Ammon's horn (tissue), 1 donor: Measurements from ENCODE around the gene KLHDC3.
"Not testable (repeated sequence)": the region's sequence is repeated elsewhere in the genome, so short reads cannot be mapped to it uniquely, and the experiment has no call there.

ENCODE experiments used
- DNase-seq: peaks from one replicate; pipeline ENCODE4 v3.0.0-alpha.2; 2016; ENCODE audit warnings: low spot score

KLHDC3 gene

DNA sequence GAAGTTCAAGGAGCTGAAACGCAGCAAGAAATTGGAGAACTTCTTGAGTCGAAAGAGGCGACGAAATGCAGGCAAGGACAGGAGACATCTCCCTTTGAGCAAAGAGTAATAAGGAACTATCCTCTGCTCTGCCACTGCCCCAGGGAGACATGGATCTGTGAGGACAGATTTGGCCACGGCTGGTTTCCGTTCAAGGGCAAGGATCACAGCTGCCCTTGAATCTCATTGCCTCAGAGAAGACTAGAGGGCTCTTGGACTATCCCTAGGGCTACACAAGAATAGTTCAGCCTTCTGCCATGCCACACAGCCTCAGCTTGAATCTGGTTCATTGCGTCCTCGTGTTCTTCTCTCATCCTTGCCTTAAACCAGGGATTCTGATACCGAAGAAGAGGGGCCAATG is 15.1 kb downstream of the KLHDC3 start:
- no peak for DNase-seq

DNA sequence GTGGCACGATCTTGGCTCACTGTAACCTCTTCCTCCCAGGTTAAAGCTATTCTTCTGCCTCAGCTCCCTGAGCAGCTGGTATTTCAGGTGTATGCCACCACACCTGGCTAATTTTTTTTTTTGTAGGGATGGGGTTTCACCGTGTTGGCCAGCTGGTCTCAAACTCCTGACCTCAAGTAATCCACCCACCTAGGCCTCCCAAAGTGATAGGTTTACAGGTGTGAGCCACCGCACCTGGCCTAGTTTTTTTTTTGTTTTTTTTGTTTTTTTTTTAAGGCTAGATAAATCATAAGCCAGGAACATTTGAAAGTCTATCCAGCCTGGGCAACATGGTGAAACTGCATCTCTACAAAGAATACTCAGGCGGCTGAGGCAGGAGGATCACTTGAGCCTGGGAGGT is 18.3 kb downstream of the KLHDC3 start:
- no peak for DNase-seq

DNA sequence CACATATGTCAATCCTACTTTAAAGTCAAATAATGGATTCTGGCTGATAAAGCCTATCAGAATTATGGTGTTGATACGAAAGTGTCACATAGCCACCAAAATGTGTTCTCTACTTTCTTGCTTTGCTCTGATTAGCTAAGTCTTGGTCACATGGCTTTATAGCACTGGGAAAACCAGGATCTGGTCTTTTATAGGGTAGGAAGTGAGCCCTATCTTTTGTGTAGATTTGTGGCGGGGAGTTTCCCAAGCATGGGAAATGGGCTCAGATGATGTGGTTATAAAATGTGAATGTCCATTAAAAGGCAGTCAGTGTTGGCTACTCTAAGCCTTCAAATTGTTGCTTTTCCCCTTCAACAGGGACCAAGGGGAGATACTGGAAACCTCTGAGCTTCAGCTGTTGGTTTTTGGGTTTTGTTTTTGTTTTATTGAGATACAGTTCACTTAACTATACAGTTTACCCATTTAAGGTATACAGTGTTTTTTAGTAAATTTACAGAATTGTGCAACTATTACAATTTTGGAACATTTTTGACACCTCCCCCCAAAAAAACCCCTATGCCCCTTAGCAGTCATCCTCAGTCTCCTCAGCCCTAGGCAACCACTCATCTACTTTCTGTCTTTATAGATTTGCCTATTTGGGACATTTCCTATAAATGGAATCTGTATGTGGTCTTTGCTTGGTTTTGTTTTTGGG is 19.6 kb downstream of the KLHDC3 start:
- no peak for DNase-seq

DNA sequence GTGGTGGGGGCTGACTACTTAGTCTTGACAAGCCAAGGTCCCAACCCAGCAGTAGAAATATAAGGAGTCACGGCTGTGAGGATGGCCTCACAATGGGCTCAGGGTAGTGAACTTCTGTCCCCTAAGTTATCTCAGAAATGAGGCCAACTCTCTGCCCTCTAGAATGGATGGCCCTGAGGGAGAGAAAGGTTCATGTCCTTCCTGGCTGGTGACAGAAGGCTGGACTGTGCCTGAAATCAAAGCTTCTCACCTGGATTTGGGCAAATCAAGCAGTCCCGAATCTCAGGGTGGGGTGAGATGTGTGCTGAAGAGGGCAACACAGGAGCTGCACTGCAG is 20.1 kb downstream of the KLHDC3 start:
- no peak for DNase-seq

DNA sequence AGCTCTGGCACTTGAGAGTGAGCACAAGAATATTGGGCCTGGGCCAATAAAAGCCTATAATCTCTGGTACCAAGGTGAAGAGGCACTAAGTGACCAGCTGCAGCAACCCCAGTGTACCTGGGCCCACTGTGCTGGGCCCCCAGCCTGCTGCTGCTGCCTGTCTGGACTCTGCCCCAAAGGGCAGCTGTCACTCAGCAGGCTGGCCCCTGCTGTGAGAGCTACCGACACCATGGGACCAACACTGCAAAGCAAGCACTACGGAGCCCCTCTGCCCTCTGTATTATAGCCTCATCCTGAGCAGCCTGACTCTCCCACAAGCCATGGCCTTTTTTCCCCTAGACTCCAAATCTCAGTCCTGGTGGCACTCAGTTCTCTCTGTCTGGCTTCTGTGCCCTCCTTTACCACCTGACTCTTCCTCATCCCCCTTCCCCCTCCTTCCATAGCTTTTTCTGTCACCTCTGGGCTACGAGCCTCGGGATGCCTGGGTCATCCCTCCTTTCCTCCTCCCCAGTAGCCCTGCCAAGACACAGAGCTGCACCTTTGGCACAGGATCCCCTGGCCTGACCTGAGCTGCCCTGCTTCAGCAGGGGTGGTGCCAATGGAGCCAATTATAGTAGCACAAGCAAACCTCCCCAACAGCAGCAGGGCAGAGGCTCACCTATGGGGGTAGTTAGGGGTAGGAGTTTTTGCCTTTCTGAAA is 21.6 kb downstream of the KLHDC3 start:
- no peak for DNase-seq

DNA sequence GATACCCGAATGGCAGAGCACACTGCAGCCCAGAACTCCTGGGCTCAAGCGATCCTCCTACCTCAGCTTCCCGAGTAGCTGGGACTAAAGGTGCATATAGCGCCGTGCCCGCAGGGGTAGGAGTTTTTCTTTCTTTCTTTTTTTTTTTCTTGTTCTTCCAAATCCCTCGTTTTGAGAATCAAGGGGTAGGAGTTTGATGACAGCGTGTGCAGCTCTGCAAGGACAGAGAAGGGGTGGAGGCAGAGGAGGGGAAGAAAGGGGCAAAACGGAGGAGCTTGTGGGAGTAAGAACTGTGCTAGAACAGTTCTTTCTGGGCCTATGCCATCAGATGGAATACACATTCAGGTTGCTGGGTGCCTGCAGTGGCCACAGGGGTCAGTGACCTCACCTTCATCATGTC is 22.7 kb downstream of the KLHDC3 start:
- no peak for DNase-seq

DNA sequence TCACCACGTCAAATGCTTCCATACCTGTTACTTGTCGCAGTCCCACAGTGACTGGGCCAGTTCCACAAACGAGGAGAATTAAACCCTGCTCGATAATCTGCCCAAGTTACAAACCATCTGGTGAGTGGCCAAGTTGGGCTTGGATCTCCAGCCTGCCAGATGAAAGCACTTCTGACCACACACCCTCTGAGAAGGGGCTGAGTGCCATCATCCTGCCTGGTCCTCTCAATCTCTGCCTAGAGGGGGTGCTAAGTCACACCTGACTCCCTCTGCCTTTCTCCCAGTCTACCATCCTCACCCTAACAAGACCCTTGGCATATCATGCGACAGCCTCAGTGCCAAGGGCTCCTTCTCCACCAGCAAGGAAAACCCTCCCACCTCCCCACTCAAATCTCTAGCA is 23.1 kb downstream of the KLHDC3 start:
- no peak for DNase-seq

DNA sequence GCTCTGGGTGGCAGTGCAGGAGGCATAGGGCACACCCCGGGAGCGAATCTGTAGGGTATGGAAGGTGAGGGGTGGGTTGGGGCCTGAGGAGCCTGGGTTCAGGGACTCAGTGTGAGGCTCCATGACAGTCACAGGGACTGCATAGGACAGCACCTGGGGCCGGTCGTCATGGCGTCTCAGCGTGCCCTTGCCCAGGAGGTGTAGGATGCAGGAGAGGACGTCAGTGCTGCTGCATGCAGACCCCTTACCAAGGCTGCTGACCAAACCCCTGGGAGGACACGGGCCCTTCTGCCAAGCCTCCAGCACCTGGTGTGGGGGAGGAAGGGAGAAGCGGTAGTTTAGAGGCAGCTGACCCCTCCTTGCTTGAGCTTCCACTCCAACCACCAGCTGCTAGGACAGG is 23.7 kb downstream of the KLHDC3 start:
- no peak for DNase-seq

DNA sequence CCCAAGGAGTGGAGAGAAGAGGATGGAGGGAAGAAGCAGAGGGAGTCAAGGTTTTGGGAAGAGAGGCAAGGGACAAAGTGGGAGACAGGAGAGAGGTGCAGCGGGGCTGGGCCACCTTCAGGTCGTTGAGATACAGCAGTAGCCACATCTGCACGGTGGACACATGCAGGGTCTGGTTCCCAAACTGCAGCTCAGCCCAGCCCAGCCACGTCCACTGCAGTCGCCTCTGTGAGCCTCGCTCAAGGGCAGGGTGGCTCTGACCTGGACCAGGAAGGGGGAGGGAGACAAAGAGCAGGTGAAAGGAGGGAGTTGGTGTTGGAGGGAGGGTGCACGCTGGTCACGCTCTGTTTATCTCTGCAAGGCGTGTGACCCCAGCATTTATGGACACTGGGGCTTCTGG is 24.7 kb downstream of the KLHDC3 start:
- DNase-seq, result no peak

DNA sequence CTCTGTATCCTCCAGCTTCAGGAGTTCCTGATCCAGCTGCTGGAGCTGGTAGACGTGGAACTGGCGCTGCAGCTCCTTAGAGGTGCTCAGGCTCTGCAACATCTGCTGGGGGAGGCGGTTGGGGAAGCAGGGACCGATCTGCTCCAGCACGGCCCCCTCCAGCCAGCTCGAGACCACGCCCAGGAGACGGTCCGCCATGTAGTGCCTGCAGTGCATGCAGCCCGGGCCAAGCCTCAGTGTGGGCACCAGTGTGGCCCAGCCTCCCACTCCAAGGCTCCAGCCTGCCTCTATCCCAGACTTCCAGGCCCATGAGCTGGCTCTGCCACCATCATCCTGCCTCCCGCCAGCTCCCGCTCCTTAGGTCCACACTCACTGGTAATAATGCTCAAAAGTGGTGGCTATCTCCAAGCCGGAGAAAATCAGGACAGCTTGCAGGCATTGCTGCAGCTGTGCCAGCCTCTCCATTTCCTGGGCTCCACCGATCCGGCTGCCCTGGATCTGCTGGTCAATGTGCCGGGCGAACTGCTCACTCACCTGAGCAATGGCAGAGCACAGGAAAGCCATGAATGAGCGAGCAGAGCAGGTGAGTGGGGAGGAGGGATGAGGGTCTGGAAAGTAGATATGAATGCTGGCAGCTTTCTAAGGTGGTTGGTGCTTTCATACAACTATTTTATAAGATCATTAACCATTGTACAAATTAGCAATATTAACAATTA is 26.7 kb downstream of the KLHDC3 start:
- no peak for DNase-seq

DNA sequence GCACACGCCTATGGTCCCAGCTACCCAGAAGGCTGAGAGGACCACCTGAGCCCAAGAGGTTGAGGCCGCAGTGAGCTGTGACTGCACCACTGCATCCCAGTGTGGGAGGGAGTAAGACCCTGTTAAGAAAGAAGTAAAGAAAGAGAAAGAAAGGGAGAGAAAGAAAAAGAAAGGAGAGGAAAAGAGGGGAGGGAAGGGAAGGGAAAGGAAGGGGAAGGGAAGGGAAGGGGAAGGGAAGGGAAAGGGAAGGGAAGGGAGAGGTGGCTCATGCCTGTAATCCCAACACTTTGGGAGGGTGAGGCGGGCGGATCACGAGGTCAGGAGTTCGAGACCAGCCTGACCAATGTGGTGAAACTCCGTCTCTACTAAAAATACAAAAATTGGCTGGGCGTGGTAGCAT is 27.4 kb downstream of the KLHDC3 start:
- not testable (repeated sequence) for DNase-seq

DNA sequence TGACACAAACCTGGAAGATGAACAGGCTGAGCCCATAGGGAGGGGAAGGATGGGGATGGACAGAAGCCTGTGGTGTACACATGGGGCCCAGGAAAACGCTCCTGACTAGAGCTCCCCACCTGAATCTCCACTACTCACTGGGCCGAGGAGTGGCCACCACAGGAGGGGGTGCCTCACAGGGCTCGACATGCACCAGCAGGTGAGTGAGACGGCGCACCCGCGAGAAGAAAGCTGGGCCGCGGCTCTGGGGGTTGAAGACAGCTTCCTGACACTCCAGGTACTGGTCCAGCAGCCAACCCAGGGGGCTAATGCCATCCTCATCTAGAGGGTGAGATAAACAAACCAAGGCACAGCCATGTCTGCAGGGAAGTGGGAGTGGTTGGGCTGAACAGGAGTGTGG is 29.3 kb downstream of the KLHDC3 start:
- DNase-seq, result no peak

DNA sequence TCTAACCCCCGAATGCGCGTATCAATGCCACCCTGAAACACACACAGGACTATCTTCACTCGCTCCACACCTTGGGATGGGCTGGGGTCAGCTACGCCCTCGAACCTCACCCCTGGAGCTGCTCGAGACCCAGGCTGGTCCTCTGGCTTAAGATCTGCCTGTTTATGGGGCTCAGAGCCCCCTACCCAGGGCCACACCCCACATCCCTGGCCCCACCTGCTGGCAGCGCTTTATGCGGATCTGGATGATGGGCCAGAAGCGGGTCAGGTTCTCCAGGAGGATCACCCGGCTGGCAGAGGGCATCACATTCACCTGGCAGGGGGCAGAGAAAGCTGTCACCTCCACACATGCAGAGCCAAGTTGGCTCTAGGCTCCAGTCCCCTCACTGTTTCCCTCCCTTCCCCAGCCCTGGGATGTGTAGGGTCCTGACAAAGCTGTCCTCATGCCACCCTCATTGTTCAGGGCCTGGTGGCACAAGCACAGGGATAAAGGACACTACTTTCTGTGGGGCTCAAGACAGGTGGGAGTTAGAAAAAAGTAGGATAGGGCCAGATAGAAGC is 31.4 kb downstream of the KLHDC3 start:
- no peak for DNase-seq

DNA sequence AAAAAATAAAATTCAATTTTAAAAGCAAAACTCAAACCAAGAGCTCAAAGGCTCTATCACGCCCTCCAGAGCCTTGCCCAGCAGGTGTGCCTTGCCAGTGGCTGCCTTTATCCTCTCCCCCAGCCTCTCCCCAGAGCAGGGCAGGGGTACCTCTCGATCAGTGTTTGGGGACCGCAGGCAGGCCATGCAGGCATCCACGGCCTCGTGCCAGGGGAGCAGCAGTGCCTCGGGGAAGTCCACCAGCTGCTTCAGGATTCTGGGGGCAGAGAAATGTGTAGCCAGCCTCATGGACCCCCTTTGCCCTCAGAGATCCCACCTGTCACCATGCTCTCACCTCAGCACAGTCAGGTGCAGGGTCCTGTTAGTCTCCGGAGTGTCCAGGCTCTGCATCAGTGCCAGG is 33.9 kb downstream of the KLHDC3 start:
- no peak for DNase-seq

DNA sequence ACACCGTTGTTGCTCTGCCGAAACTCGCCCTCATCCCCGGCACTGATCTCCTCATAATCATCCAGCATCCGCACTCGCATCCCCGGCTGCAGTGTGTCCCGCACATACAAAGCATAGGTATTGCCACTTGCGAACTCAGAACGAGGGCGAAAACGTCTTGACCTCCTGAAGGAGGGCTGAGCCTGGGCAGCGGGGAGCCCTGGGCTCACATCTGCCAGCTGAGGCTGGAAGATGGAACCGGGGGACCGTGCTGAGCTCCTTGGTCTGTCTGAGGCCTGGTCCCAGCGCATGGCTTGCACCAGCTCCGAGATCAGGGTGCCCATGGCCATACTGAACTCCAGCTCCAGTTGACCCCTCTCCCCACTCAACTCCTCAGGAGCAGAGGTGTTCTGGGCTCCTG is 36.9 kb downstream of the KLHDC3 start:
- DNase-seq, result no peak

DNA sequence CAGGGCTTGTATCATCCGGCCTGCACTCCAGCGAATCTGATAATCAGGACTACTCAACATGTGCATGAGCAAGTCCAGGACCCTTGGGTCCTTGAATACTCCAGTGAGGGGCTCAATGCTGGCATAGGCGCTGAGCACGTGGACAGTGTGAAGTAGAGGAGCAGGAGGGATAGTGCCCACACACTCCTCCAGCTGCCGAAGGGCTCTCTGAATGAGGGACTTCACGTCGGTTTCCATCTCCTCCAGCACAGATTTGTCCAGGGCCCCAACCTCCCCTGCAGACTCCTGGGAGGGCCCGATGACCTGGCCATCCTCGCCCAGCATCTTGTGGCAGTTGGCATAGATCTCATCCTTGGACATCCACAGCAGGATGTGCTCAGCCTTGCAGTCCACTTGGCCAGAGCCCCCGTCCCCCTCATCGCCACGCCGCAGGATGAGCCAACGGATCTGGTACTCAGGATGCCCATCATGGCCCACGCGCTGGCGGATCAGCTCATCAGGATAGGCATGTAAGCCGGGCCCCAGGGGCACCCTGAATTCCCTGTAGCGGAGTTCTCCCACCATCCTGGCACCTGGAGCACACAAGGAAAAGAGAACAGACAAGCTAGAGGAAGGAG is 38.3 kb downstream of the KLHDC3 start:
- DNase-seq, result no peak

DNA sequence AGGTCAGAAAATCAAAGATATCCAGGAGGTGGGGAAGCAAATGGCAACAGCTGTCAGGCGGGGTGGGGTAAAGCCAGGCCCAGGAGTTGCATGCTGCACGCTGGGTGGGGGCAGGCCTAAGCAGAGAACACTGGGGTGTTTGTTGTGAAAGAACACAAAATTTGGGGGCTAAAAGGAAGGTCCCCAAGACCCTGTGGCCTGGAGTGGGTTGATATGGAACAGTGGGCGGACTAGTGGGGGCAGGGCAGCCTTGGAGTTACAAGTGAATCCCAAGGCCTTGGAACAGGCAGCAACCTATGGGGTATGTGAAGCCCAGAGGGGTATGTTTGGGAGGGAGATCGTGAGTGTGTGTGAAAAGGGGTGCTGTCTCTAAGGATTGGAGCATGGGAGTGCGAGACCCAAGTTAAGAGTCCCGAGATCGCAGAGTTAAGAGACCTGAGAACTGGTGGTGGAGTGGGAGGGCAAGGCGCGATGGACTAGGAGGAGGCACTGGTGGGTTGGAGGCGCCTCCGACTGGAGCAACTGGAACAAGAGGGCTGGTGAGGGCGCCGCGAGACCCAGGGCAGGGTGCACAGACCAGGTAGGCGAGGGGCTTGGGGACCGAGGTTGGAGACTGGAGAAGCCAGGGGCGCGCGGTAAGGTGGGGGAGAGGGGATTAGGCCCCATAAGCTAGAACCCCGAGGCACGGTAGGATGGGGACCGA is 38.9 kb downstream of the KLHDC3 start:
- DNase-seq, result no peak

DNA sequence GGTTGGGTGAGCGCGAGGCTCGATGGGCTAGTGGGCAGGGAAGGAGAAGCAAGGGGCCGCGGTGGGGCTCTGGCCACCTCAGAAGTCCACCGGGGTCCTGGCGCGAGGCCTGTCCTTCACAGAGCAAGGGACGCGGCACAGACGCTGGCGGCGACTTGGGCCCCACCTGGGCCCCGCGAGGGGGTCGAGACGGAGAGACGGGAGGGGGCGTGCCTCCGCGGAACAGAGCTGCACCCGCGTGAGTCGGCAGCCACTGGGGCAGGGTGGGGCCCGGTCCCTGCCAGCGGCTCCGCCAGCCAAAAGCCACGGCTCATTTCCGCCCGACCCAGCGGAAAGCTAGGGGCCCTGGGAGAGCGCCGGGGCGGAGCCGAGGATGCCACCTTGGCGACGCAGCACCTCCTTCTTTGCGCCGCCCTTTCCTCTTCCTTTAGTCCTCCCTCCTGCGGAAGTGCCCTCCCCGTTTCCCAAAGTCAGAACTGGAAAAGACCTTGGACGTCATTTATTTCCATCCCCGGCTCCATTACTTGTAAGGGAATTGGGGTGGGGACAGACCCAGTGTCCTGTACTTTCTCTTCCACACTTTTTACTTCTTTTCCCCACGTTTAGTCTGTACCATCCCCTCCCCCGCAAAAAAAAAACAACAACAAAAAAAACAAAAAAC is 39.6 kb downstream of the KLHDC3 start, which contains the start of gene CUL7:
Gene CUL7 (minus strand): TSS at position 307 of the 661 bp plus-strand sequence. CDS start 1,063 bp downstream, outside the sequence.
- DNase-seq, result peak; percentile 91

DNA sequence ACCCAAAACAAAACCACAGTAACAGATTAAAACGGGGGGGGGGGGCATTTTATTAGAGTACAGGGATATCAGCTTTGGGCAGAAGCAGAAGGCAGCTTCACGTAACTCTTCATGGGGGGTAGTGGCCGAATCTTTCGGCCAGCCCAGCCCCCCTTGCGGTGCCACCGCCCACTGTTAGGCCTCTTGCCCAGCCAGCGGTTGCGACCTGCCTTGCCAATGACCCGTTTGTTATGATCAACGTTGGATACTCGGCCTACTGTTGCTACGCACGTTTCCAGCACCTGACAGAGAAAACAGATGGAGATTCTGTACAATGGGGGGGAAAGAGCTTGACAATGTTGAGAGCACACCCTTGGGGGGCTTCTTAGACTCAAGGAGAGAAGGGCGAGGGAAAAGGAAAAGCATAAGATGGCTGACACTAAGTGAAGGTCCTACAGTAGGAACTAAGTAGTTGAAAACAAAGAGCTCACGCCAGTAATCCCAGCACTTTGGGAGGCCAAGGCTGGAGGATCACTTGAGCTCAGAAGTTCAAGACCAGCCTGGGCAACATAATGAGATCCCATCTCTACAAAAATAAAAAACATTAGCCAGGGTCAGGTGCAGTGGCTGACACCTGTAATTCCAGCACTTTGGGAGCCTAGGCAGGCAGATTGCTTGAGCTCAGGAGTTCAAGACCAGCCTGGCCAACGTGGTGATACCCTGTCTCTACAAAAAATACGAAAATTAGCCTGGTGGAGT is 40.3 kb downstream of the KLHDC3 start:
- no peak for DNase-seq

DNA sequence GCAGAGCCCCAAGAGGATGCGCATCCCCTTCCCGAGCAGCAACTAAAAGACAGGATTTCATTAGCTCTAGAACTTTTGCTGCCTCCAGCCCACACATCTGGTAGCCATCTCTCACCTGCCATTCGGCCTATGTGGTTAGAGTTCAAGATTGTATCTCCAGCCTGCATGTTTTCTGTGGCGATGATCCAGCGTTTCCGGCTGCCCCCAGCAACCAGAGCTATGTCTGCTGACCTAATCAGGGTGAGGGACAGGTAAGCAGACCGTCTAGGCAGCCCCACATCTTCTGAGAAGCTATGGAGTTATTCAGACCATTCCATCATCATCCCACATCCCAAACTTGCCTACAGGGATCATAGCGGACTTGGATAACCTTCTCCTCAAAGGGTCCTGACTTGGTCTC is 41.9 kb downstream of the KLHDC3 start:
- DNase-seq, result no peak

DNA sequence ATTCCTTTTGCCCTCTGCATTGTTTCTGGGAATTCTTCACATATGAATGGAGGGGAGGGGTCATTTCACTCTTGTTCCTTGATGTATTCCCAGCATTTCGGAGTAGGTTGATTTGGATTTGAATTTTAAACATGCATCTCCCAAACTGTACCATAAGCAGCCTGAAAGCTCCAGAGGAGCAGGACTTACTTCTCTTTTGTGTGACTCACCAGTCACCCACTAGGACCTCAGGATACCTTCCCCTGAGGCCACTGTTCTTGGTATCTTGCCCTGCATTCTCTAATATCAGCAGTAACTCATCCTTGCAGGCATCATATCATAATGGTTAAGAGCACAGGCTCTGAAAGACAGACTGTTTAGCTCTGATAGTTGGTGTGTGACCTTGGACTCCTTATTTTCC is 44.5 kb downstream of the KLHDC3 start:
- no peak for DNase-seq
